Islet precursor cell (in vitro differentiated cells): ENCODE data around the gene ZBTB16.

Experiments
- DNase-seq: peaks from one replicate; pipeline ENCODE4 v3.0.0-alpha.2; 2018

Gene ZBTB16

GRCh38 chr11:114065094-114065493 lies 5.6 kb downstream of the ZBTB16 start:
- DNase-seq: no peak

- DNase-seq: no peak
Observed at GRCh38 chr11:114066046-114066648, 6.6 kb downstream of the ZBTB16 start.

- no peak for DNase-seq
Observed at GRCh38 chr11:114068327-114068726, 8.8 kb downstream of the ZBTB16 start.

- no peak for DNase-seq
Observed at GRCh38 chr11:114070464-114071139, 11.1 kb downstream of the ZBTB16 start.

- DNase-seq: no peak
Observed at GRCh38 chr11:114073007-114073827, 13.7 kb downstream of the ZBTB16 start.

GRCh38 chr11:114073828-114074381 lies 14.4 kb downstream of the ZBTB16 start:
- no peak for DNase-seq

- no peak for DNase-seq
Observed at GRCh38 chr11:114074546-114075343, 15.2 kb downstream of the ZBTB16 start.

- DNase-seq: no peak
Observed at GRCh38 chr11:114075344-114075610, 15.8 kb downstream of the ZBTB16 start.

GRCh38 chr11:114075891-114076441 lies 16.5 kb downstream of the ZBTB16 start:
- DNase-seq: peak; percentile 83

- DNase-seq: peak; percentile 81
Observed at GRCh38 chr11:114076921-114077331, 17.4 kb downstream of the ZBTB16 start.

- DNase-seq: no peak
Observed at GRCh38 chr11:114077482-114078305, 18.2 kb downstream of the ZBTB16 start.

- no peak for DNase-seq
Observed at GRCh38 chr11:114078423-114078822, 18.9 kb downstream of the ZBTB16 start.

- DNase-seq: peak; percentile 60
Observed at GRCh38 chr11:114079511-114080065, 20.1 kb downstream of the ZBTB16 start.

- DNase-seq: no peak
Observed at GRCh38 chr11:114080219-114080618, 20.7 kb downstream of the ZBTB16 start.

GRCh38 chr11:114080769-114081168 lies 21.3 kb downstream of the ZBTB16 start:
- DNase-seq: no peak

GRCh38 chr11:114081641-114082414 lies 22.3 kb downstream of the ZBTB16 start:
- DNase-seq: peak; percentile 64

GRCh38 chr11:114082415-114082748 lies 22.9 kb downstream of the ZBTB16 start:
- DNase-seq: no peak

- no peak for DNase-seq
Observed at GRCh38 chr11:114082767-114083181, 23.3 kb downstream of the ZBTB16 start.

- DNase-seq: no peak
Observed at GRCh38 chr11:114083391-114084252, 24.1 kb downstream of the ZBTB16 start.

- no peak for DNase-seq
Observed at GRCh38 chr11:114084414-114084813, 24.9 kb downstream of the ZBTB16 start.
